ENCODE measurements around the gene P4HA2.

Gene P4HA2

DNA sequence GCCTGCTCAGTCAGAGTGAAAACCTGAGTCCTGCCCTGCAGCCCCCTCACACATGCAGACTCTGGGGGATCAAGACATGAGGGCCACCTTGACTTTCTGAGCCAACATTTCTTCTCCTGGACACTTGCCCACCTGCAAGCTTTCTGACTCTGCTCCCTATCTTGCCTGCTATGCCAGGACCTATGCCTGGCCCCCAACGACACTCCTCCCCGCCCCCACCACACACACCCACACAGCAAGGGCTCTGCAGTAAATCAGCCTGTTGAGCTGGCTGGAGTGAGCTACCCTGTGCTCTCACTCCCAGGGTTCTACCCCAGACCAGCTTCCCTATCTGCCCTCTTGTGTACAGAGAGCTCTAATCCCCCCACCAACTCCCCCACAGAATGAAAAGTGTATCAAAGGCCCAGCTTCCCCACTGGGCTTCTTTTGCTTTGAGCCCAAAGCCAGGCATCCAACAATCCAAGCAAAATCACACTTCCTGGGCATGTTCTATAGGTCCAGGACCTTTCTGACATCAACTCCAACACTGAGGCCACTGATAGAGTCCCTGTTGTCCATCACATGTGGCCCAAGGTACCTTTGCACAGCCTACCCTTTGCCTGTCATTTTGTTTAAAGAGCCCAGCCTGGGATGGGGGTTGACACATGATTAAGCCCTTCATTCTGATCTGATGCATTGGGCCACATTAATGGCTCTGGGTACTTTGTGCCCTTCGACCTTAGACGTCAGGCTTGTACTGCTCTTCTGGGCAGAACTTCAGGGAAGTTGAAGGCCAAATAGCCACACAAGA lies 37.1 kb upstream of the P4HA2 start:
- peak in 1 of 4 experiments; percentile 25 for DNase-seq

GRCh38 chr5:132263548-132264261 lies 36.1 kb upstream of the P4HA2 start:
- DNase-seq = peak; percentile 50 to 76 (median 58)

- peak in 1 of 4 experiments; percentile 19 for DNase-seq
Observed at GRCh38 chr5:132262882-132263547, 35.4 kb upstream of the P4HA2 start.

GRCh38 chr5:132261881-132262845 lies 34.5 kb upstream of the P4HA2 start:
- DNase-seq = no peak

DNA sequence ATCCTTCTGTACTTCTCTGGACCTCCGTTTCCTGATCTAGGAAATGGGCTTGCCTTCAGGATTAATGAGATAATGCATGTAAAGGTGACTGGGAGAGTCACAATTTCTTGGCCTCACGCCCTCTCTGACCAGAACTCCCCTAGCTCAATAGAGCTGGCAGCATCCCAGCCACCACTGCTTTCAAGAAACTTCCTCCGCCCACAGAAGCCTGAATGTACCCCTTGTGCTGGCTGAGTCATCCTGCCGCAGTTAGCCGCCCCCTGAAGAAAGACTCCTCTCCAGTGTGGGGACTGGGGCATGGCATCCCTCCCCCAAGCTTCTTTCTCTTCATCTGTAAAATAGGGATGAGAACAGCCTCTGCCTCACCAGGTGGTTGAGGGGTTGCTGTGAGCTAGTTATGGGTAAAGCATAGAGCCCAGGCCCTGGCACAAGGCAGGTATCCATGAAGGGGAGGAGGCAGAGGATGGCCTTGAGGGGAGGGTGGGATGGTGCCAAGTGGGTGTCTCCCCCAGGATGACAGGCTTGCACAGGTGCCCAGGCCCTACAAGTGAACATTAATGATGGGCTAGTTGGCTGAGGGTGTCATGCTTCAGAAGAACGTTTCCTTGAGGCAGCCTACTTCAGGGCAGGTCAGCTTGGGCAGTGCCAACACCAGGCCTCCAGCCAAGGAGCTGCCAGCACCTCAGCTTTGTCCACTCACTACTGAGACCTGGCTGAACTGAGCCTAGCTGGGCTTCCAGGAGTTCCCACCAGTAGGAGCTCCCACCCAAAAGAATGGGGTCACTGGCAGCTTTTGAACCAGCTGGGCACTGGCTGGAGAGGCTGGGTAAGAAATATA lies 33.3 kb upstream of the P4HA2 start:
- peak; percentile 82 to 93 (median 90) for DNase-seq

DNA sequence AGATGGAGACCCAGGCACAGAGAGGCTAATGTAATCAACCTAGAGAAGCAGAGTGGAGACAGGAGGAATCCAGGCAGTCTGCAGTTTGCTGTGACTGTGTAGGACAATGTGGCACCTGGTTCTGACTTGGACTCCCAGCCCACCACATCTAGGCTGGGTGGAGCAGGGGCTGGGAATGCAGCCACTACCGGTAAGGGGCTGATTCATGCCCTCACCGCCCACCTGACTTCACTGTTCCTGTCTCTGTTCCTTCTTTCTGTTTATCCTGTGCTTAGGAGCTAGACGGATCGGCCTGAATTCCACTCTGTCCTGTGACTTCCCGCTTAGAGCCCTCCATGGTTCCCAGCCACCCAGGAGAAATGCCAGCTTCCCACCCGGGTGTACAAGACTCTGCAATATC lies 32.4 kb upstream of the P4HA2 start:
- peak; percentile 41 to 69 (median 60) for DNase-seq

DNA sequence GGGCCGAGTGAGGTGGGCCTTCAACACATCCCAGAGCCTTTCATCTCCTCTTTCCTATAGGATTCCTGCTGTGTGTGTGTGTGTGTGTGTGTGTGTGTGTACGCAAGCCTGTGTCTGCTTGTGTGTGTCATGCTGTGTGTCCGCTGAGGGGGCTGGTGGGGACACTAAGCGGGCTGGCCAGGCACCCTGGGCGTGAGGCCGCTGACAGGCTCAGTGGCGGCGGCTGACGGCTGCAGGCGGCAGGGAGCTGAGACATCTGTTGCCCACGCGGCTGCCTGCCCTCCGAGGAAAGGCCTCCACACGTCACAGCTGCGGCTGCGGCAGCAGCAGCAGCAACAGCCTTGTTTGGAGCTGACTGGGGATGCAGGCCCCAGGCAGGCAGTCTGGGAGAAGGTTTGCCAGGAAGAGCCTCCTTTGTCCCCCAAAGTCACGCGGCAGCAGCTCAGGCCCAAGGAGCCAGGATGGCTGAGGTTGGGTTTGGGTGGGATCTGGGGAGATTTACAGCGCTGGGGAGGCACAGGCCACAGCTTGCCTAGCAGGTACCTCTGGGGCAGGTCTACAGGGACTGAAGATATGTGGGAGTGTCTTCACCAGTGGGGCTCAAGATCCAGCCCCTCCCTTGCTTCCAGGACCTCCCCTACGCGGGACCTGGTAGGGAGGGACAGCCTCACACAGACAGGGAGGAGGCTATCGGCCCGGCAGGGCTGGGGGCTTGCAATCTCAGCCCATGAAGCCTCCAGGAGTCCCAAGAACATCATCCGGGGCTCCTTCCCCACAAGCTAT lies 31.6 kb upstream of the P4HA2 start:
- no peak for DNase-seq

GRCh38 chr5:132258102-132259068 lies 30.7 kb upstream of the P4HA2 start:
- DNase-seq = peak; percentile 47 to 73 (median 70)

DNA sequence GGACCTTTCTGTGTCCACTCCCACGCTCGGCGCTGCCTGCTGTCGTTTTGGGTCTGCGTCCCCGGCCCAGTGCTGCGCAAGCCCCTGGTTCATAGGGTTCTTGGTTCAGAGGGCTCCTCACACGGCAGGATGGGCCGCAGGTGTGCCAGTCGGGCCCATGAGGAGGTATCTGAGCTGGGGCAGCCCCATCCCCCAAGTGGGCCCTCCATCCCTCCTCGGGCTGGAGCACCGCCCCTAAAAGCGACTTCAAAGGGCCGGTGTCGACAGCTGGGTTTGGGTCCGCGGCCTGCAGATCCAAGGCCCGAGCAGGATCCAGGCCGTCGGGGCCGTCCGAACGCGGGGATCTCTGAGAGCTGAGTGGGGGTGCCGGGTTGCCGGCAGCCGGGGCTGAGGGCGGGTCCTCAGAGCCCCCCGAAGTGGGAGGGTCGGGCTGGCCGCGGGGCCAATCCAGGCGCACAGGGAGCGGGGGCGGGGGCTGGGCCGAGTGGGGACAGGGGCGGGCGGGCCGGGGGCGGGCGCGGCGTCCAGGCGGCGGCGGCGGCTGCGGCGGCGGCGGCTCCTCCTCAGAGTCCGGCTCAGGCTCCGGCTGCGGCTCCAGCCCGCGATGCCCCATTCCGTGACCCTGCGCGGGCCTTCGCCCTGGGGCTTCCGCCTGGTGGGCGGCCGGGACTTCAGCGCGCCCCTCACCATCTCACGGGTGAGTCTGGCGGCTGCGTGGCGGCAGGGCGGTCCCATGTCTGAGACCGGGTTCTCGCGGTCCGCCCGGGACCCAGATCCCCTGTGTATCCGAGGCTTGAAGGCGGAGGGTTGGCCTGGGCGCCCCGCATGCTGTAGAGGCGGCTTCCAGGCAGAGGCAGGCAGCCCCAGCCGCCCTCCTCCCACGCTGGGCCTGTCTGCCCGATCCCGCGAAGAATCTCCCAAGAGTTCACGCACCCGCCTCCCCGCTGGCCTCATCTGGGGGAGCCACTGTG lies 29.8 kb upstream of the P4HA2 start, which contains the start of gene PDLIM4:
Gene PDLIM4 (plus strand): TSS at position 566 of the 971 bp plus-strand sequence. CDS start 39 bp downstream, at position 605.
- DNase-seq = peak in 2 of 4 experiments; percentile 24 to 47

GRCh38 chr5:132256783-132257130 lies 29.1 kb upstream of the P4HA2 start:
- no peak for DNase-seq

DNA sequence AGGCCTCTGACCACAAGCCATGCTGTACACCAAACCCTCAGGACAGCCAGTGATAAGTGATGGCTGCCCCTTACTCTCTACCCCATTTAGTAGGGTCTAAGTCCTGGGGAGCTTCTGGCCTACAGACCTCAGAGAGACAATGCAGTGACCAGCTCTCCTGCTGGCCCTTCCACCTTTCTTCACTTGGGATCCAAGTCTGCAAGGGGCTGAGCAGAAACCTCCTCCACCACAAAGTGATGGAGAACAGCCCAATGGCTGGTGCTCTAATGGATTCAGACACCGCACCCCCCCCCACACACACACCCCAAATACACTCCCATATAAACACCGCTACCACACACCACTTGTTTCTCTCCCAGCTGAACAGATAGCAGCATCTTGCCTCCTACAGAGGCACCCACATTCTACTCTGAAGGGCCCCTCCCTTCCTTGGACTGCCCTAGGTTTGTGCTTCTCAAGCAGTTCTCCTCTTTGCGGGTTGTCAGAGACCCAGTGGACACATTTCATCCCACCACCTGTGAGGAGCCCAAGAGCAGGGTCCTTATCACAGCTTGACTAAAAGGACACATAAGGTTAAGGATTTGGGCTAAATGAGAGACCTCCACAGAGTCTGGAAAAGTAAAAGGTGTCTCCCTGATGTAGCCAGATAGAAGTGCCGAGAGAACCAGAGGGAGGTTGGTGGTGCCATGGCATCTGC lies 28.6 kb upstream of the P4HA2 start:
- DNase-seq = no peak

- no peak for DNase-seq
Observed at GRCh38 chr5:132254321-132254977, 26.8 kb upstream of the P4HA2 start.

DNA sequence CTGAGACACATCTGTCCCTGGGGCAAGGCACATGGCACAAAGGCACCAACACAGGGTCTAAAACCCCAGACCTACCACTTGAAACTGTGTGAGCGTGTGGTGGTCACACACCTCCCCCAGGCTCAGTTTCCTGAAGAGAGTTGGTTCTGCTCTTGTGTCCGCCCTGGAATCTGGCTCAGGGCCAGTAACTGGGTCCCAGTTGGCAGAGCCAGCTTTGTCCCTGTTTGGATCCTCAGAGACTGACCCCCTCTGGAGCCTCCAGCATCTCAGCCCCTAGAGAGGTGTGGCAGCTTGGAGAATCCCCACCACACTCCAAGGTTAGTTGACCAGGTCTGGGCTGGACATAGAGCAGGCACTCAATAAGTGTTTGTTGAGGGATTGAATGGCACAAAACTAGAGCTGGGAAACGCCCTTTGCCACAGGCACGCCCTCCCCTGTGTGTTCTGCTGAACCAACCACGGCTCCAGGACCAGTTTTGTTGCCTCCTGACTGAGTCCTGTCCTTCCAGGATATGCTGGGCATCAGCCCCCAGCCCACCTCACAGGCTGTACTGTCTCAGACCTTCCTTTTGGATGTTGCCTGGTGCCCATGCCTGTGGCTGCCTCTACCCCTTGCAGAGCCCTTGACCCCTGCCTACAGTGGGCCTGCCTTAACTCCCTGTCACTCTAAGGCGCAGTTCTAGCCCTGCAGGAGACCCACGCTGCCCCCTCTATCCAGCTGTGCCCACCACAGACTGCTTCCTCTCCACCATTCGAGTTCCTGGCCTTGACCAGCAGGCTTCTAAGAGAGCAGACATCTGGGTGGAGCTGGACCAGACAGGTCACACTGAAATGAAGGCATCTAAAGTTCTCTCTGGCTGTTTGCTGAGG lies 26.0 kb upstream of the P4HA2 start:
- DNase-seq = no peak

DNA sequence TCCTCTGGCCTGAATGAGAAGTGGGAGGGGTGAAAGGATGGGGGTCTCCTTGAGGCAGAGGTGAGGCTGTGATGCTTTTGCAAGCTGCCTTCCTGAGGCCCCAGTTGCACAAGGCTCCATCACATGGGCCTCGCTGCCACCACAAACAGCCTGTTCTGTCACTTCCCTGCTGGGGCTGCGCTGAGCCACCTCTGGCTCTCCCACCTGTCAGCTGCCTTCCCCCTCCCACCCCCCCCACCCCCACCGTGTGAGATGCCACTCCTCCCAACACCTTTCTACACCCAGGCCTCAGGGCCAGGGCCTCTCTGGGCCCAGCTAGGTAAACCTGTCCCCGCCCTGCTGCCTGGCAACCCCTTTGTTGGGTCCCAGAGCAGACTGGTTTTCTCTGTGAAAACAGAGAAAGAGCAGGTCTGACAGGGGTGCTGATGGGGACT lies 25.4 kb upstream of the P4HA2 start:
- peak in 2 of 4 experiments; percentile 18 to 40 for DNase-seq

DNA sequence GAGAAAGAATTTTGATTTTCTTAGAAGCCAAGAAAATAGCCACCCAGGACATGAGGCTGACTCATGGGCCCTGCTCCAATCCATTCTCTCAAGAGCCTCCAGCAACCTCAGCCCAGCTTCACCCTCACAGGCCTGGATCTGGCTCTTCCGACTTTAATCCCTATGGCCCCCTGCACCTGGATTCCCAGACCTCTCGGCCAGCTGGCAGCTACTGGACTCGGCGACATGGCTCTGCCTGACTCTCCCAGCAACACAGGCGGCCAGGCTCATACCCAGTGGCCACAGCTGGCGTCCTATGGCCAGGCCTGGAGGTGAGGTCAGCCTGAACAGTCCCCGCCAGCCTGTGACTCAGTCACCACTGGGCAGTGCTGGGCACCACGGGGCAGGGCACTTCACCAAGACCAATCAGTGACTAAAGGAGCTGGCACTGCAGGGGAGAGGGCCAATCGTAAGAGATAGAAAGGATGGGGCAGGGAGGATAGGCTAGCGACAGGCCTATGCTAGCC lies 23.6 kb upstream of the P4HA2 start:
- DNase-seq = no peak

Data from suppressor macrophage (primary cell).